Kidney epithelial cell (primary cell): ENCODE measurements around the gene HOXB7. TPM values are rescaled to one million over a fixed set of nuclear protein-coding genes. Genes with fewer than 3 reads are reported as not detected.

Source experiments
- DNase-seq: peaks from one replicate; pipeline ENCODE4 v3.0.0-alpha.2; 2010; ENCODE audit warnings: low read depth
- H3K27me3 ChIP-seq: 2 replicates; pipeline ENCODE4 v1.6.0; 2011; ENCODE audit warnings: low read length; ENCODE audit not compliant: control insufficient read depth, insufficient read depth
- H3K36me3 ChIP-seq: 2 replicates; pipeline ENCODE4 v1.5.1; 2011; ENCODE audit warnings: low read length; ENCODE audit not compliant: control insufficient read depth, insufficient read depth
- H3K4me3 ChIP-seq: 2 replicates; pipeline ENCODE4 v1.5.1; 2011; ENCODE audit warnings: low read depth, mild to moderate bottlenecking, control low read depth, low read length
- CTCF ChIP-seq: IDR thresholded peaks from 2 replicates; pipeline ENCODE4 v1.5.1; 2011; ENCODE audit warnings: mild to moderate bottlenecking, moderate library complexity, low read length, control low read depth, inconsistent platforms; ENCODE audit not compliant: insufficient read depth, poor library complexity, severe bottlenecking
- total RNA-seq: library from RNA; depleted of rRNA; stranded (reverse); fragments of >200 nt; gene quantifications from 2 replicates; pipeline ENCODE4 v1.2.3, GENCODE V29; 2015

The HOXB7 gene
- total RNA-seq, 1 donor from 2014 or later: 27.2 TPM

- peak overlapping the region; percentile 74 for H3K4me3 ChIP-seq
- TF ChIP-seq CTCF: no peak
- peaks cover 1% of the 10 kb centered on the region for H3K36me3 ChIP-seq
- DNase-seq: no peak
- no peaks in the 10 kb centered on the region for H3K27me3 ChIP-seq
Observed at GRCh38 chr17:48646183-48647102, 35.6 kb upstream of the HOXB7 start.

- H3K36me3 ChIP-seq: peaks cover 1% of the 10 kb centered on the region
- no peak for DNase-seq
- H3K4me3 ChIP-seq: peak overlapping the region; percentile 74
- no peaks in the 10 kb centered on the region for H3K27me3 ChIP-seq
- TF ChIP-seq CTCF: no peak
Observed at GRCh38 chr17:48645639-48646182, 34.9 kb upstream of the HOXB7 start.

GRCh38 chr17:48644910-48645557 lies 34.2 kb upstream of the HOXB7 start:
- no peak for TF ChIP-seq CTCF
- no peak for DNase-seq
- H3K36me3 ChIP-seq: peaks cover 1% of the 10 kb centered on the region
- no peaks in the 10 kb centered on the region for H3K27me3 ChIP-seq
- peak overlapping the region; percentile 74 for H3K4me3 ChIP-seq

- DNase-seq: no peak
- TF ChIP-seq CTCF: no peak
- Histone ChIP-seq H3K27me3 (no peaks in the 10 kb centered on the region), H3K4me3 (no peak overlapping the region), H3K36me3 (peaks cover 1% of the 10 kb centered on the region)
Observed at GRCh38 chr17:48644159-48644558, 33.3 kb upstream of the HOXB7 start.

GRCh38 chr17:48643697-48644012 lies 32.8 kb upstream of the HOXB7 start:
- TF ChIP-seq CTCF: no peak
- Histone ChIP-seq H3K36me3 (peaks cover 1% of the 10 kb centered on the region), H3K27me3 (no peaks in the 10 kb centered on the region), H3K4me3 (no peak overlapping the region)
- no peak for DNase-seq
